Measurements from ENCODE around the gene IL21.

IL21 gene

DNA sequence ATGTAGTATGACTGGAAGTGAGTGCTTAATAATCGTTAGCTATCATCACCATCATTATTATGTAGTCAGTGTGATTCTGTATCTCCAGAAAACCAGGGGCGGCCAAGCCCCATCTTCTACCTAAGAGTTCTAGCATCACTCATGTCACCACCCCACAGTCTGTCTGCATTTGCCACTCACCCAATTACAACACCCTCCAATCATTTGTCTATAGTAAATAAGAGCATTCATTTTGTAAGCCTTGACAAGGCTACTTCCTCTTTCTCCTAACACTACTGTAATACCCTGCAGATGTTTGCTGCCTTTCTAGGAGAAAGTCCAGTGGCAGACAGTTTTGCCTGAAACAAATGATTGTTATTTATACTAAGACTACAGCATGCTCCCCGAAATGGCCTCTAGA lies 15.8 kb upstream of the IL21 start:
- no peak for TF ChIP-seq ZFP3 (CRISPR knock-in tag; IDR thresholded peaks at IDR 0.05)
- TF ChIP-seq, protein P1, sequence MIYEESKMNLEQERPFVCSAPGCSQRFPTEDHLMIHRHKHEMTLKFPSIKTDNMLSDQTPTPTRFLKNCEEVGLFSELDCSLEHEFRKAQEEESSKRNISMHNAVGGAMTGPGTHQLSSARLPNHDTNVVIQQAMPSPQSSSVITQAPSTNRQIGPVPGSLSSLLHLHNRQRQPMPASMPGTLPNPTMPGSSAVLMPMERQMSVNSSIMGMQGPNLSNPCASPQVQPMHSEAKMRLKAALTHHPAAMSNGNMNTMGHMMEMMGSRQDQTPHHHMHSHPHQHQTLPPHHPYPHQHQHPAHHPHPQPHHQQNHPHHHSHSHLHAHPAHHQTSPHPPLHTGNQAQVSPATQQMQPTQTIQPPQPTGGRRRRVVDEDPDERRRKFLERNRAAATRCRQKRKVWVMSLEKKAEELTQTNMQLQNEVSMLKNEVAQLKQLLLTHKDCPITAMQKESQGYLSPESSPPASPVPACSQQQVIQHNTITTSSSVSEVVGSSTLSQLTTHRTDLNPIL (CRISPR knock-in tag; IDR thresholded peaks at IDR 0.05; ENCODE audit: low read depth), result no peak
- TF ChIP-seq, protein P2, sequence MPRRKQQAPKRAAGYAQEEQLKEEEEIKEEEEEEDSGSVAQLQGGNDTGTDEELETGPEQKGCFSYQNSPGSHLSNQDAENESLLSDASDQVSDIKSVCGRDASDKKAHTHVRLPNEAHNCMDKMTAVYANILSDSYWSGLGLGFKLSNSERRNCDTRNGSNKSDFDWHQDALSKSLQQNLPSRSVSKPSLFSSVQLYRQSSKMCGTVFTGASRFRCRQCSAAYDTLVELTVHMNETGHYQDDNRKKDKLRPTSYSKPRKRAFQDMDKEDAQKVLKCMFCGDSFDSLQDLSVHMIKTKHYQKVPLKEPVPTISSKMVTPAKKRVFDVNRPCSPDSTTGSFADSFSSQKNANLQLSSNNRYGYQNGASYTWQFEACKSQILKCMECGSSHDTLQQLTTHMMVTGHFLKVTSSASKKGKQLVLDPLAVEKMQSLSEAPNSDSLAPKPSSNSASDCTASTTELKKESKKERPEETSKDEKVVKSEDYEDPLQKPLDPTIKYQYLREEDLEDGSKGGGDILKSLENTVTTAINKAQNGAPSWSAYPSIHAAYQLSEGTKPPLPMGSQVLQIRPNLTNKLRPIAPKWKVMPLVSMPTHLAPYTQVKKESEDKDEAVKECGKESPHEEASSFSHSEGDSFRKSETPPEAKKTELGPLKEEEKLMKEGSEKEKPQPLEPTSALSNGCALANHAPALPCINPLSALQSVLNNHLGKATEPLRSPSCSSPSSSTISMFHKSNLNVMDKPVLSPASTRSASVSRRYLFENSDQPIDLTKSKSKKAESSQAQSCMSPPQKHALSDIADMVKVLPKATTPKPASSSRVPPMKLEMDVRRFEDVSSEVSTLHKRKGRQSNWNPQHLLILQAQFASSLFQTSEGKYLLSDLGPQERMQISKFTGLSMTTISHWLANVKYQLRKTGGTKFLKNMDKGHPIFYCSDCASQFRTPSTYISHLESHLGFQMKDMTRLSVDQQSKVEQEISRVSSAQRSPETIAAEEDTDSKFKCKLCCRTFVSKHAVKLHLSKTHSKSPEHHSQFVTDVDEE (CRISPR knock-in tag; IDR thresholded peaks at IDR 0.05), result no peak
- ATAC-seq, result no peak

DNA sequence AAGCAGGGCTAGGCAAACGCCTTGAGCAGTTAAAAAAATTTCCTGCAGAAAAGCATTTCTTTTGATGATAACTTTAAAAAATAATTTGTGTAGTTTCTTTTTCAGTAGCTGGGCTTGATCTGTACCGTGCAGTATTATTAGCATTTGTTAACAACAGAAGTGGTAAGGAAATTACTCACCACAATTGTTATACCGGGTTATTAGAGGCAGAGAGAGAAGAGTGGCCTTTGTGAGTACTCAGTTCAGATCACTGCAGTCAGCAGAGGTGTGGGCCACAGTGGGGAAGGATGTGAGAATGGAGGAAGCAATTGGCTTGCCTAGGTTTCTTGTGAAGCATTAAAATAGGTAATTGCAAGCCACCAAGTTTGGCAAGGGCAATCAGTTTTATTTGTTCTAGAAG lies 14.3 kb upstream of the IL21 start:
- ATAC-seq, result no peak; the same call in 2 of the 3 replicates
- TF ChIP-seq ZC3H10 (CRISPR knock-in tag; IDR thresholded peaks at IDR 0.05) (no peak), SNAI2 (CRISPR knock-in tag; IDR thresholded peaks at IDR 0.05) (no peak), ISL1 (CRISPR knock-in tag; IDR thresholded peaks at IDR 0.05) (no peak), RARB (CRISPR knock-in tag; IDR thresholded peaks at IDR 0.05) (no peak), OSR1 (CRISPR knock-in tag; IDR thresholded peaks at IDR 0.05) (no peak), ARNTL (CRISPR knock-in tag; IDR thresholded peaks at IDR 0.05; ENCODE audit: borderline replicate concordance, low read depth) (no peak), ZNF8 (CRISPR knock-in tag; IDR thresholded peaks at IDR 0.05) (no peak), PPARA (CRISPR knock-in tag; IDR thresholded peaks at IDR 0.05; ENCODE audit: borderline replicate concordance) (no peak), GLIS3 (CRISPR knock-in tag; IDR thresholded peaks at IDR 0.05) (no peak), TOX (CRISPR knock-in tag; IDR thresholded peaks at IDR 0.05; ENCODE audit: borderline replicate concordance) (no peak), ZFP3 (CRISPR knock-in tag; IDR thresholded peaks at IDR 0.05) (no peak), ZNF565 (CRISPR knock-in tag; conservative IDR thresholded peaks at IDR 0.05; ENCODE audit: low read depth) (no peak), ZNF70 (CRISPR knock-in tag; IDR thresholded peaks at IDR 0.05) (no peak), BACH2 (CRISPR knock-in tag; IDR thresholded peaks at IDR 0.05; ENCODE audit: borderline replicate concordance) (no peak), ZFP30 (CRISPR knock-in tag; IDR thresholded peaks at IDR 0.05) (no peak), TCF4 (CRISPR knock-in tag; IDR thresholded peaks at IDR 0.05; ENCODE audit: borderline replicate concordance) (no peak)
- TF ChIP-seq, protein P3, sequence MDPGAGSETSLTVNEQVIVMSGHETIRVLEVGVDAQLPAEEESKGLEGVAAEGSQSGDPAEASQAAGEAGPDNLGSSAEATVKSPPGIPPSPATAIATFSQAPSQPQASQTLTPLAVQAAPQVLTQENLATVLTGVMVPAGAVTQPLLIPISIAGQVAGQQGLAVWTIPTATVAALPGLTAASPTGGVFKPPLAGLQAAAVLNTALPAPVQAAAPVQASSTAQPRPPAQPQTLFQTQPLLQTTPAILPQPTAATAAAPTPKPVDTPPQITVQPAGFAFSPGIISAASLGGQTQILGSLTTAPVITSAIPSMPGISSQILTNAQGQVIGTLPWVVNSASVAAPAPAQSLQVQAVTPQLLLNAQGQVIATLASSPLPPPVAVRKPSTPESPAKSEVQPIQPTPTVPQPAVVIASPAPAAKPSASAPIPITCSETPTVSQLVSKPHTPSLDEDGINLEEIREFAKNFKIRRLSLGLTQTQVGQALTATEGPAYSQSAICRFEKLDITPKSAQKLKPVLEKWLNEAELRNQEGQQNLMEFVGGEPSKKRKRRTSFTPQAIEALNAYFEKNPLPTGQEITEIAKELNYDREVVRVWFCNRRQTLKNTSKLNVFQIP (CRISPR knock-in tag; IDR thresholded peaks at IDR 0.05; ENCODE audit: borderline replicate concordance, low read depth), result no peak
- TF ChIP-seq, protein P4, sequence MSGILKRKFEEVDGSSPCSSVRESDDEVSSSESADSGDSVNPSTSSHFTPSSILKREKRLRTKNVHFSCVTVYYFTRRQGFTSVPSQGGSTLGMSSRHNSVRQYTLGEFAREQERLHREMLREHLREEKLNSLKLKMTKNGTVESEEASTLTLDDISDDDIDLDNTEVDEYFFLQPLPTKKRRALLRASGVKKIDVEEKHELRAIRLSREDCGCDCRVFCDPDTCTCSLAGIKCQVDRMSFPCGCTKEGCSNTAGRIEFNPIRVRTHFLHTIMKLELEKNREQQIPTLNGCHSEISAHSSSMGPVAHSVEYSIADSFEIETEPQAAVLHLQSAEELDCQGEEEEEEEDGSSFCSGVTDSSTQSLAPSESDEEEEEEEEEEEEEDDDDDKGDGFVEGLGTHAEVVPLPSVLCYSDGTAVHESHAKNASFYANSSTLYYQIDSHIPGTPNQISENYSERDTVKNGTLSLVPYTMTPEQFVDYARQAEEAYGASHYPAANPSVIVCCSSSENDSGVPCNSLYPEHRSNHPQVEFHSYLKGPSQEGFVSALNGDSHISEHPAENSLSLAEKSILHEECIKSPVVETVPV (CRISPR knock-in tag; IDR thresholded peaks at IDR 0.05), result no peak
- TF ChIP-seq, protein P1 (CRISPR knock-in tag; IDR thresholded peaks at IDR 0.05; ENCODE audit: low read depth), result no peak
- TF ChIP-seq, protein P5, sequence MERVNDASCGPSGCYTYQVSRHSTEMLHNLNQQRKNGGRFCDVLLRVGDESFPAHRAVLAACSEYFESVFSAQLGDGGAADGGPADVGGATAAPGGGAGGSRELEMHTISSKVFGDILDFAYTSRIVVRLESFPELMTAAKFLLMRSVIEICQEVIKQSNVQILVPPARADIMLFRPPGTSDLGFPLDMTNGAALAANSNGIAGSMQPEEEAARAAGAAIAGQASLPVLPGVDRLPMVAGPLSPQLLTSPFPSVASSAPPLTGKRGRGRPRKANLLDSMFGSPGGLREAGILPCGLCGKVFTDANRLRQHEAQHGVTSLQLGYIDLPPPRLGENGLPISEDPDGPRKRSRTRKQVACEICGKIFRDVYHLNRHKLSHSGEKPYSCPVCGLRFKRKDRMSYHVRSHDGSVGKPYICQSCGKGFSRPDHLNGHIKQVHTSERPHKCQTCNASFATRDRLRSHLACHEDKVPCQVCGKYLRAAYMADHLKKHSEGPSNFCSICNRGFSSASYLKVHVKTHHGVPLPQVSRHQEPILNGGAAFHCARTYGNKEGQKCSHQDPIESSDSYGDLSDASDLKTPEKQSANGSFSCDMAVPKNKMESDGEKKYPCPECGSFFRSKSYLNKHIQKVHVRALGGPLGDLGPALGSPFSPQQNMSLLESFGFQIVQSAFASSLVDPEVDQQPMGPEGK (CRISPR knock-in tag; IDR thresholded peaks at IDR 0.05; ENCODE audit: borderline replicate concordance), result no peak
